VCaP (cell line): Measurements from ENCODE around the gene PCDH9.

Experiments
- H3K27ac ChIP-seq: fragments of 450-650 bp; 2 replicates; pipeline ENCODE4 v1.5.1; 2017
- TF ChIP-seq, protein P1 (sequence below): fragments of 450-650 bp; conservative IDR thresholded peaks from 2 replicates; pipeline ENCODE4 v1.5.1; 2017; ENCODE audit warnings: mild to moderate bottlenecking, moderate library complexity

The PCDH9 gene

DNA sequence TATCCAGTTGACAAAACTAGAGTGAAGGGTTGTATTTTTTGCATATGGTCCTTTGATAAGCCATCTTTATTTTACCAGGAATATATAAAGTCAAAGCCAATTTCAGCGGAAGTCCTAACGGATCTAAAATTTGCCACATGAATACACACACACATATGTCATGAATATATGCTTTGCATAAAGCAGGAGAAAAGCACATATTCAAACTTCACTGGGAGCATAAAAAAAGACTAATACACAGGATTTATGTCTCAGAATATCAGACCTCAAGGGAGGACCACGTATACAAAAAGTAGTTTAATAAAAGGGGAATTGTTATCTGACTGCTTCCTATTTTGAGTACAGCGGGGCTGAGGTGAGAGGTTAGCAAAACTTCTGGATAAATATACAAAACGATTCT is 308.7 kb downstream of the PCDH9 start:
- TF ChIP-seq, protein P1, sequence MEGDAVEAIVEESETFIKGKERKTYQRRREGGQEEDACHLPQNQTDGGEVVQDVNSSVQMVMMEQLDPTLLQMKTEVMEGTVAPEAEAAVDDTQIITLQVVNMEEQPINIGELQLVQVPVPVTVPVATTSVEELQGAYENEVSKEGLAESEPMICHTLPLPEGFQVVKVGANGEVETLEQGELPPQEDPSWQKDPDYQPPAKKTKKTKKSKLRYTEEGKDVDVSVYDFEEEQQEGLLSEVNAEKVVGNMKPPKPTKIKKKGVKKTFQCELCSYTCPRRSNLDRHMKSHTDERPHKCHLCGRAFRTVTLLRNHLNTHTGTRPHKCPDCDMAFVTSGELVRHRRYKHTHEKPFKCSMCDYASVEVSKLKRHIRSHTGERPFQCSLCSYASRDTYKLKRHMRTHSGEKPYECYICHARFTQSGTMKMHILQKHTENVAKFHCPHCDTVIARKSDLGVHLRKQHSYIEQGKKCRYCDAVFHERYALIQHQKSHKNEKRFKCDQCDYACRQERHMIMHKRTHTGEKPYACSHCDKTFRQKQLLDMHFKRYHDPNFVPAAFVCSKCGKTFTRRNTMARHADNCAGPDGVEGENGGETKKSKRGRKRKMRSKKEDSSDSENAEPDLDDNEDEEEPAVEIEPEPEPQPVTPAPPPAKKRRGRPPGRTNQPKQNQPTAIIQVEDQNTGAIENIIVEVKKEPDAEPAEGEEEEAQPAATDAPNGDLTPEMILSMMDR, result no peak

DNA sequence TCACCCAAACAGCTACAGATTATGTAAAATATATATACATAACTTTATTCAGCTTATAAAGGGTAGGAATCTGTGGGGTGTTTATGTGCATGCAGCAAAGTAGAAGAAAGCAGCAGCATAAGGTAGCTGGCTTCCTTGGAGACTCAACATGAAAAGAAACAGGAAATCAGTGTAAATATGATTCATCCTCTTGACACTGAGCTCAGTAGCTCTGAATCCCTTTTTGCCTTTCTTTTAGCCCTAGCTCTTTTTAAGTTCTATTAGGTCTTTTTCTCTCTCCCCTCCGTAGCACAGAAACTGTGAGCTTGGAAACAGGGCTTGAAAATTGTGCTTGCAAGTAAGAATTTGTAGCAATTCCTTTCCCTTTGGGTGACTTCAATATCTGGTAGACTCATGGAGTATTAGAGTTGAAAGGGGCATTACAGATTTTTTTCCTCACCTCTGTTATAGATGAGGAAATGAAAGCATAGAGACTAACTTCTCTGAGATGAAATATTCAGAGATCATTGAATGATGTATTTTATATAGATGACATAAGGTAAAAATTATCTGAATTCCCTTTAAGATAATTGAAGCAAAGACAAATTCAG is 314.4 kb downstream of the PCDH9 start:
- H3K27ac ChIP-seq, result no peak overlapping the region
- TF ChIP-seq, protein P1, result no peak

More for the DNA sequence above, 308.7 kb downstream of the PCDH9 start:
- H3K27ac ChIP-seq, result no peak overlapping the region

DNA sequence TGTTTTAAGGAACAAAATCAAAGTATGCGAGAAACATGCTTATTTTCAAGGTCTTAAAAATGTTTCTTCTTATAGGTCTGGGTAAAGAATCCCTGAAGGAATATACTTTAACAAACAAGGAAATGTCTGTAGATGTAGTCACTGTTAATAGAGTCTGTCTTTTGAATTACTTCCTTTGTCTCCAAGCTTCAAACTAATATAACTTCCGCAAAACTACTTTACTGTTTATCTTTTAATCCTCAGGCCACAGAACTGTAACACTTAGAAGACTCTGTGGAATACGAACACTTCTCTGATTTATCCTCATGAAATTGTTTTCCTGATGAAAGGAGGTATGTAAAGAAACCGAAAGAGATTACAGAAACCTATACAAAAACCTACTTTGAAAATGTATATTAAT is 316.0 kb downstream of the PCDH9 start:
- TF ChIP-seq, protein P1, result no peak
- no peak overlapping the region for H3K27ac ChIP-seq

DNA sequence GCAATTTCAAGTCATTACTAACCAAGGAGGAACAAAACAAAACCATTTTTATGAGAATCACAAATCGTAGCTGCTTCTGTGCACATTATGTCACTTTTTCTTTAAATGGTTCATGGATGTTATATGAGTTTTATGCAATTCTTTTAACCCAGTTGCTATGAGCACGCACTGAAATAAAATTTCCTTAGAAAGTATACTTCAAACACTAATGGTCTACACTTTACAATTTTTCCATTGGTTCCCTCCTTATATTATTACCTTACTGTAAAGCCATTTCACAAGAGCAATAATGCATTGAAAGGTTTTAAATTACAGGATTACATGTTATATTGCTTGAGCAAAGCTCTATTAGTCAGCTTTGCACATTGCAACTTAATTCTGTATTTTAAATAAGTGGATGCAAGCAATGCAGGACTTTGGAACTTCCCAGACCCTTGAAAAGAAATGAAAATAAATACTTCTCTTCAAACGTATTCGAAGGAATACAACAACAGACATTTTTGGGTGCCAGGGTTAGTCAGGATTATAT is 318.7 kb downstream of the PCDH9 start:
- TF ChIP-seq, protein P1, result no peak
- no peak overlapping the region for H3K27ac ChIP-seq

DNA sequence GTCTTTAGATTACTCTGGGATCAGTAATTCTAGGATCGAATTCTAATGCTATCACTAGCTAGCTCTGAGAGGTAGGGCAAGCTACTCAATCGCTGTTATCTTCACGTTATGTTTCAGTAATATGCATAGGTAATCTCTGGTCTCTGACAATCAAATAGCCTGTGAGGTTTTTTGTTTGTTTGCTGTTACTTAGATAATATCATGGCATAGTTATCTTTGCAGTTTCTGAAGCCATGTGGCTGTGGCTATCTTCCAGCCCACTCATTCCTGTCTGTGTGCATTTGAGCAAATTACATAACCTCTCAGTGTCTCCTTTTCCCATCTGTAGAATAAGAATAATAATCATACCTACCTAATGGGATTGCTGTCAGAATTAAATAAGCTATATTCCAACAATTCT is 330.2 kb downstream of the PCDH9 start:
- TF ChIP-seq, protein P1, result no peak
- H3K27ac ChIP-seq, result no peak overlapping the region

DNA sequence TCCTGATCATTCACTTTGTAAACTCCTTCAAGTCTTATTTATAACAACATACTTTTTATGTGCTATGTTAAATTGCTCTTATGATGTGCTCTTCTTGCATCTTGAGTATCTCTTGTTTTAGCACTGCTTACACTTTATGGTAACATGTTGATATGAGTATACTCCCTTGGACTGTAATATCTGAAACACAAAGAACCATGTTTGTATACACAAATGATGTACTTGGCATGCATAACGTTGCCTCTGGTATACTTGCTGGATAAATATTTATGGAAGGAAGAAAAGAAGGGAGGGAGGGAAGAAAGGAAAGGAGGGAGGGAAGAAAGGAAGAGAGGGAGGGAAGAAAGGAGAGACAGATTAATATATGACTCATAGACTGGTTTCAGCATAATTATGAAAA is 333.2 kb downstream of the PCDH9 start:
- no peak overlapping the region for H3K27ac ChIP-seq
- TF ChIP-seq, protein P1, result no peak

DNA sequence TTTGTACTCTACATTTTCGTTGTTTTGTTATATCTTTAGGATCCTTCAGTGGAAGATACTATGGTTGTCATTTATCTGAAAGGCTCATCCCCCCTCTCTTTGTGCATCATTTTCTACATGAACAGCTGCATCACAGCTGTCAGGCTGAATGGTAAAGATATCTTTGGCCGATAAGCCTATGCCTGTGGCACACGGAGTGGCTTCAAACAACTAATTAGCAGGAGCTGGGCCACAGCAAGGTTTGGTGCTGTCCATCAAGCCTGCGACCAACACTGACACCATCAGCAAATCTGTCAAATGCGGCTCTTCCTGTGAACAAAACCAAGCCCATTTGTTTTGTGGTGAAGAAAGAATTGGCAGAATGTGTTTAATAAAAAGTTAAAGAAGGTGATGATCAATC is 334.4 kb downstream of the PCDH9 start:
- H3K27ac ChIP-seq, result no peak overlapping the region
- TF ChIP-seq, protein P1, result no peak
